ENCODE data around the gene TMEM121B. TPM values are rescaled to one million over a fixed set of nuclear protein-coding genes. Genes with fewer than 3 reads are reported as not detected.

The TMEM121B gene
- polyA plus RNA-seq, 12 donors, result 1.8 to 5.7 (median 4.4) TPM; not detected in 1

GRCh38 chr22:17114173-17114897 lies 6.8 kb downstream of the TMEM121B start:
- DNase-seq, result no peak

DNA sequence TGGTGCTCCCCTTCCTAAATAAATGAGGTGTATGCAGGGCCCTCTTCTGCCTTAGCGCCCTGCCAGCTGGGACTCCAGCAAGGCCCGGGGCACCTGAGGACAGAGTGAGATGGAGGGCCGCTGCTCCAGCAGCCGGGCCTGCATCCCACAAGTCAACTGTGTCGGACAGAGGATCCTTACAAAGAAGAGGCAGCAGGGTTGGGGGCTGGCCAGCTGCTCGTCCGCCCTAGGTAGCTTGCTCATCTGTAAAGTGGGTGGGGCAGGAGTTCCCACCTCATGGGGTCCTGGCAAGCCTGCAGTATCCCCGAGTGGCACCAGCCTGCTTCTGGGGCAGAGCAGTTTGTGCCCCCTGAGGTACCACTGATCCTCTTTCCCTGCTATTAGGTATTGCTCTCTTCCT lies 7.6 kb downstream of the TMEM121B start:
- no peak for DNase-seq

GRCh38 chr22:17112491-17113042 lies 8.6 kb downstream of the TMEM121B start:
- DNase-seq, result no peak

DNA sequence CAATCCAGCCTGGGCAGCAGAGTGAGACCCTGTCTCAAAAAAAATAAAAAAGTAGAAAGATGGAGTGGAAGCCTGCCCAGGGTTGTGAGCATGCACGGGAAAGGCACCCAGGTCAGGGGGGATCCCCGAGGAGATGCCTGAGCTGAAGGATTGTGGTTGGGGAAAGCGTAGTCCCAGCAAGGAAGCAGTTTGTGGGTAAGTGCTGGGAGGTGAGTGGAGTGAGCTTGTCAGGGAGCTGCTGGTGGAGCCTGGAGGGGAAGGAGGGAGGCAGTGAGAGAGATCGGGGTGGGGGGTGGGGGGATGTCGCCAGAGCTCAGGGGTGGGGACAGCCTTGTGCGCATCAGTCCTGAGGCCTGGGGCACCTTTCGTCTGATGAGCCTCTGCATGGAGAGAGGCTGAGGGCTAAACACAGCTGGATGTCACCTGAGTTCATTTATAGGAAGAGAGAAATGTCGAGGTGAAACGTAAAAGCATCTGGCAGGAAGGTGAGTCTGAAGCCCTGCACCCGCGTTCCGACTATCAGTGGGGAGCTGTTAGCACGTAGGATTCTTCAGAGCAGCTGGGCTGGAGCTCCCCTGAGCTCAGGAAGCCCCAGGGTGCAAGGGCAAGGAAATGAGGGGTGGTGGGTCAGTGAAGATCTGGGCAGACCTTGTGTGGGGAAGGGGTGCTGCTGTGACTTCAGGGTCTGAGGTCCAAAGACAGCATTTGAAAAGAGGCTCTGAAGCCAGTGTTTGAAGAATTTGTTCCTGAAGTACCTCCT lies 10.2 kb downstream of the TMEM121B start:
- no peak for DNase-seq

- DNase-seq, result no peak
Measured at GRCh38 chr22:17109976-17110375, 11.2 kb downstream of the TMEM121B start.

DNA sequence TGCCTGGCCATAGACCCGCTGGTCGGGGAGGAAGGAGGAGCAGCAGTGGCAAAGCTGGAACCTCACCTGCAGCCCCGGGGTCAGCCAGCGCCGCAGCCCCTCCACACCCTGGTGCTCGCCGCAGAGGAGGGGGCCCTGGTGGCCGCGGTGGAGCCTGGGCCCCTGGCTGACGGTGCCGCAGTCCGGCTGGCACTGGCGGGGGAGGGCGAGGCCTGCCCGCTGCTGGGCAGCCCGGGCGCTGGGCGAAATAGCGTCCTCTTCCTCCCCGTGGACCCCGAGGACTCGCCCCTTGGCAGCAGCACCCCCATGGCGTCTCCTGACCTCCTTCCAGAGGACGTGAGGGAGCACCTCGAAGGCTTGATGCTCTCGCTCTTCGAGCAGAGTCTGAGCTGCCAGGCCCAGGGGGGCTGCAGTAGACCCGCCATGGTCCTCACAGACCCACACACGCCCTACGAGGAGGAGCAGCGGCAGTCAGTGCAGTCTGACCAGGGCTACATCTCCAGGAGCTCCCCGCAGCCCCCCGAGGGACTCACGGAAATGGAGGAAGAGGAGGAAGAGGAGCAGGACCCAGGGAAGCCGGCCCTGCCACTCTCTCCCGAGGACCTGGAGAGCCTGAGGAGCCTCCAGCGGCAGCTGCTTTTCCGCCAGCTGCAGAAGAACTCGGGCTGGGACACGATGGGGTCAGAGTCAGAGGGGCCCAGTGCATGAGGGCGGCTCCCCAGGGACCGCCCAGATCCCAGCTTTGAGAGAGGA lies 11.9 kb downstream of the TMEM121B start:
- no peak for DNase-seq

- DNase-seq, result no peak
Measured at GRCh38 chr22:17108256-17109112, 12.7 kb downstream of the TMEM121B start.

GRCh38 chr22:17107547-17107810 lies 13.7 kb downstream of the TMEM121B start:
- DNase-seq, result no peak

DNA sequence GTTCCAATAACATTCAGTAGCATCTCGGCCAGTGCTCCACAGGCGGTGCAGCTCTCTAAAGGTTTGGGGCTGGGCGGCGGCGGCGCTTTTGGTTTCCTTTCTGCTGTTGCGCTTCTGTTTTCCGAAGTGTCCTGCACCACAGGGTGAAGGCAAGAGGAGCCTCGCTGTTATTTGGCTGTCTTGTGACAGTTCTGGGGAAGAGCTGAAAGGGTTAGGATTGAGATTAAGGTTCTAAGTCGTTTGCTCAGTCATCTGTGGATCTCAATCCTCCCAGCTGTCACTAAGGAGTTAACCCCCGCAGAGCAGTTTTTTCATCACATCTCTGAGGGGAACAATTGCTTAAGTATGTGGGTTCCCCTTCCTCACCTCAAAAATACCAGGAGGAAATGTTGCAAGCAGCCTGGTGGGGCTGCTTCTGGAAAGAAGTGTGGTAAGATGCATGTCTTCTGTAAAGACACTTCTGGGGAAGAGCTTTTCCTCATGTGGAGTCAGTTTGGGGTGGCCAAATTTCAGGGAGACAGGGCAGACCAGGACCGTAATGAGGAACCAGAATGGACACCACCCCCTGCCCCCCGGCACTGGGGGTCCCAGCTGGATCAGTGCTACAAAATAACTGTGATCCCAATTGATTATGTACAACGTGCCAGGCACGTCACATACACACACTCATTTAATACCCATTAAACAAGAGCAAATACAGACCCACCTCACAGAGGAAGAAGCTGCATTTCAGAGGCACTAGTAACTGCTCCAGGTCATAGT lies 14.2 kb downstream of the TMEM121B start:
- DNase-seq, result no peak

- no peak for DNase-seq
Measured at GRCh38 chr22:17106161-17106784, 14.9 kb downstream of the TMEM121B start.

GRCh38 chr22:17105143-17106129 lies 15.7 kb downstream of the TMEM121B start:
- no peak for DNase-seq

DNA sequence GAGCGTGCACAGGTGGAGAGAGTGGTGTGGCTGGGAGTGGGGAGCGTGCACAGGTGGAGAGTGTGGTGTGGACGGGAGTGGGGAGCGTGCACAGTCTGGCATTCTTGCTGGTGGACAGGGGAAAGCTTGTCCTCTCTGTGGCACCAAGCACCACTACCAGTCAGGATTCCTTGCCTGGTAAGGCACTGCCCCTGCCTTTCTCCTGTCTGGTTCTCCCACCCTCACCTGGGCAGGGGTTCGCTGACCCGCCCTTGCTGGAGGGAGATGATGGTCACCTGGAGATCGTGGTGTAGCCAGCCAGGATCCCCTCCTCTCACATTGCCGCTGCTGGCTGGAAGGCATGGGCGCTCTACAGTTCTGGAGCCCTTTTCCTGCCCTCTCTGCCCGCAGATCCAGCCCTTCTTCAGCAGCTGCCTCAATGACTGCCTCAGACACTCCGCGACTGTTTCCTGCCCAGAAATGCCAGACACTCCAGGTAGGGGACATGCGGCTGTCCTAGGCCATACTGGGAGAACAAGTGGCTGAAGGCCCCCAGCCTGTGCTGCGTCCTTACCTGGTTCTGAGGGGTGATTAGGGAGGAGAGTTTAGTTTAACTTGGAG lies 16.7 kb downstream of the TMEM121B start:
- no peak for DNase-seq

DNA sequence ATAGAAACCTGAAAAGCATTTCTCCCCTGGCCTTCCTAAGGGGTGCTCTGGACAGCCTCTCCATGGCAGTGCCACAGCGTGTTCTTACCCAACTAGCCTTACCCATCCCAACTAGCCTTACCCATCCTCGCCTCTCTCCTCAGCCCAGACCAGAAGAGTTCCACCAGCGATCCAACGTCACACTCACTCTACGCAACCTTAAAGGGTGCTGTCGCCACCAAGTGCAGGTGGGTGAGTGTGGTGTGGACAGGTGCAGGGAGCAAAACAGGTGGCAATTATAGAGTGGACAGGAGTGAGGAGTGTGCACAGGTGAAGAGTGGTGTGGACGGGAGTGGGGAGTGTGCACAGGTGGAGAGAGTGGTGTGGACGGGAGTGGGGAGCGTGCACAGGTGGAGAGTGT lies 17.8 kb downstream of the TMEM121B start:
- no peak for DNase-seq

DNA sequence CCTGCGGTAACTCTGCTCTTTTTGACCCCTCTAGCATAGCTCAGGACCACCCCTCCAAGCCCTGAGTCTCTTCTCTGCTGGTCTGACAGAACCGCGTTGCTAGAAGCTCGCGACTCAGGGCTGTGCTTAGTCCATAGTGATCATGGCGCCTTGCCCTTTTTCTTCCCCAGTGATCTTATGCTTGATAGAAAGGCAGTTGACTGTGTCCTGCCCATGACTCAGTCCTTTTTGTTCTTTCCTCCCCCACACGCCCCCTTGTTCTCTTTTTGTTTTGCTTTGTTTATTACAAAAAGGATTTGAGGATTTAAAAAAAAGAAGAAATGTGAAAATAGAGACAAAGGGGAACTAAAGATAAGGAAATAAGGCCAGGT lies 18.9 kb downstream of the TMEM121B start:
- DNase-seq, result no peak

DNA sequence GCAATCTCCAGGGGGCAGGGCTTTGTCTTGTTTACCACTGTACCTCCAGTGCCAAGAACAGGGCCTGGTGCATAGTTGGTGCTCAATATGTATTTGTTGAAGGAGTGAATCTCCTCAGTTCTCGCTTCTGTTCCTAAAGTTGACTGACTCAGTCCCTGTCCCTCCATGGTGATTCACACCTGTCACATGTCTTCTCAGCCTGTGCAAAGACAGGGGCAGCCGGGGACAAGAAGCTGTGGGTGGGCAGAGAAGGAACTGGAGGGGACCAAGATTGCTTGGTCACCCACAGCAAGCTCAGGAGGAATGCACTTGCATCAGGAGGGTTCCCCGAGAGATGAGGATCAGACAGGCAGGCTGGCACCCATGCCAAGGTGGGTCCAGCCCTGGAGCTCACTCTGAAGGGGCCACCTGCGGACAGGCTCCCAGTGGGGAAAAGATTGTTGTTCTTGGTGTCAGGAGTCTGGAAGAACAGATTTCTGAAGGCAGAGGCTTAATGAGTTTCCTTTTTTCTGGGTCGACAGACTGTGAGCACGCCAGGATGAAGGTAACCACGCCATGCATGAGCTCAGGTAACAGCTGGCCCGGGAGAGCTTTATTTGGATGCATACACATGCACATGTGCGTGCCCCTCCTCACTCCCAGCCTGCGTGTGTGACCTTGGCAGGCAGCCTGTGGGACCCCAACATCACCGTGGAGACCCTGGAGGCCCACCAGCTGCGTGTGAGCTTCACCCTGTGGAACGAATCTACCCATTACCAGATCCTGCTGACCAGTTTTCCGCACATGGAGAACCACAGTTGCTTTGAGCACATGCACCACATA lies 19.5 kb downstream of the TMEM121B start:
- no peak for DNase-seq

DNA sequence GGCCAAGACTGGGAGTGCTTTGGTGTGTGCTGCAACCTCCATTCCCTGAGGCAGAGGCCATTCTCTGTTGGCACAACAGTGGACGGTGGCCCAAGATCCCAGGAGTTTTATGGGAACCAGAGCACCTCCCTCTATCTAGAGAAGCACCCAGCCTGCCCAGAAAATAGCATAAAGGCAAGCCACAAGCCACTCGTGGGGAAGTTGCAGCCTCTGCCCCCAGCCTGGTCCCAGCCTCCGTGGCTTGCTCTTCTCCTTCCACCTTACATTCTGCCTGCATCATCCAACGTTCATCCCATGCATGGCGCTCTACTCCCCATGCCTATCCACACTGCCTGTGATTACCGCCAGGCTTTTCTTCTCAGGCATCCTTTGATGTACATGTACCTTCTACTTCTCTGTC lies 20.5 kb downstream of the TMEM121B start:
- DNase-seq, result no peak

GRCh38 chr22:17098379-17098819 lies 22.8 kb downstream of the TMEM121B start:
- DNase-seq, result no peak

DNA sequence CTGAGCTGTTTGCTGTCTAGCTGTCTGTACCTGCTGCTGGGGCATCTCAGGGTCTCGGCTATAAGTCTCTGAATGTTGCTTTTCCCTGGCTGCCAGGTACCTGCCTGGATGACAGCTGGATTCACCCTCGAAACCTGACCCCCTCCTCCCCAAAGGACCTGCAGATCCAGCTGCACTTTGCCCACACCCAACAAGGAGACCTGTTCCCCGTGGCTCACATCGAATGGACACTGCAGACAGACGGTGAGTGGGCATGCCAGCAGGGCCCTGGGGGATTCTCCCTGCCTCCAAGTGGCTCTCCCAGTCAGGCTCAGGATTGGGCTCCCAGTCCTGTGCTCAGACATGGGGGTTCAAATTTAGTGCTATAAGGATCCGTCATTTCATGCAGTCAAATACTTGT lies 23.5 kb downstream of the TMEM121B start:
- DNase-seq, result no peak
